ENCODE results near the gene IL1RN. TPM values are rescaled to one million over a fixed set of nuclear protein-coding genes. Genes with fewer than 3 reads are reported as not detected.
A peak's percentile ranks its signal among the peaks of the same experiment; 100 is the strongest.

Gene IL1RN
- total and polyA plus RNA-seq, 2 of the 13 experiments (the other 11 are each of a cell fraction or from before 2014, with no cell fraction given), result 21.2 to 101 TPM

GRCh38 chr2:113164930-113165585, 37.7 kb downstream of the IL1RN start (continued):
- 0 out of 2 replicates have a peak, but pooled peaks have one; percentile 4 for TF ChIP-seq ZNF335 (CRISPR knock-in tag; IDR thresholded peaks at IDR 0.05)
- TF ChIP-seq ZBTB7B (CRISPR knock-in tag; IDR thresholded peaks at IDR 0.05), result peak; percentile 50; the same call in 1 of the 2 replicates
- TF ChIP-seq ZNF562 (CRISPR knock-in tag; IDR thresholded peaks at IDR 0.05; ENCODE audit: borderline replicate concordance), result no peak
- peak; percentile 31; the same call in 1 of the 2 replicates for TF ChIP-seq NR2C2 (CRISPR knock-in tag; IDR thresholded peaks at IDR 0.05; ENCODE audit: borderline replicate concordance)
- TF ChIP-seq ZNF232 (CRISPR knock-in tag; IDR thresholded peaks at IDR 0.05; ENCODE audit: borderline replicate concordance), result no peak
- TF ChIP-seq ZHX2 (IDR thresholded peaks at IDR 0.05; ENCODE audit: low read depth), result no peak
- no peak for TF ChIP-seq ZHX2 (CRISPR knock-in tag; IDR thresholded peaks at IDR 0.05; ENCODE audit: borderline replicate concordance)
- peak; percentile 80 for TF ChIP-seq ZBTB26 (CRISPR knock-in tag; IDR thresholded peaks at IDR 0.05; ENCODE audit: borderline replicate concordance)
- peak; percentile 81 for TF ChIP-seq RFX5 (IDR thresholded peaks at IDR 0.05; ENCODE audit: low read depth, low read length)
- TF ChIP-seq SALL1 (CRISPR knock-in tag; IDR thresholded peaks at IDR 0.05), result peak; percentile 92
- no peak for TF ChIP-seq MAFK (conservative IDR thresholded peaks at IDR 0.05 in 1 of 2, IDR thresholded peaks at IDR 0.05 in 1 of 2; ENCODE audit: low read length in 2 of 2)
- TF ChIP-seq ZNF550 (CRISPR knock-in tag; IDR thresholded peaks at IDR 0.05; ENCODE audit: borderline replicate concordance), result no peak
- TF ChIP-seq NFRKB (IDR thresholded peaks at IDR 0.05), result no peak
- no peak for TF ChIP-seq ZNF326 (CRISPR knock-in tag; IDR thresholded peaks at IDR 0.05; ENCODE audit: borderline replicate concordance)
- no peak for TF ChIP-seq ZBTB44 (CRISPR knock-in tag; IDR thresholded peaks at IDR 0.05)
- TF ChIP-seq KMT2B (CRISPR knock-in tag; IDR thresholded peaks at IDR 0.05), result no peak
- no peak for TF ChIP-seq ZMAT5 (CRISPR knock-in tag; IDR thresholded peaks at IDR 0.05; ENCODE audit: borderline replicate concordance, low read depth)
- no peak for TF ChIP-seq MTERF4 (CRISPR knock-in tag; IDR thresholded peaks at IDR 0.05)
- peak; percentile 68 to 74 for TF ChIP-seq NR2F1 (CRISPR knock-in tag; IDR thresholded peaks at IDR 0.05)
- no peak for TF ChIP-seq JDP2 (CRISPR knock-in tag; IDR thresholded peaks at IDR 0.05; ENCODE audit: borderline replicate concordance)
